WTC11 (cell line): ENCODE data around the gene KLRK1.

Source experiments
- ATF1 ChIP-seq: sonication (generic); formaldehyde crosslinking; IDR thresholded peaks from 2 replicates; pipeline ENCODE4 v1.8.1; 2023; ENCODE audit warnings: mild to moderate bottlenecking, moderate library complexity, missing genetic modification reagents
- ATF2 ChIP-seq: sonication (generic); formaldehyde crosslinking; IDR thresholded peaks from 2 replicates; pipeline ENCODE4 v1.8.1; 2022; ENCODE audit warnings: low read depth, missing genetic modification reagents, borderline replicate concordance
- CTCF ChIP-seq: fragments of 200-600 bp; IDR thresholded peaks from 2 replicates; pipeline ENCODE4 v1.8.0; 2022; ENCODE audit warnings: antibody characterized with exemption
- FOXJ3 ChIP-seq: sonication (generic); formaldehyde crosslinking; IDR thresholded peaks from 2 replicates; pipeline ENCODE4 v1.9.0; 2021; ENCODE audit warnings: missing genetic modification reagents, mild to moderate bottlenecking, borderline replicate concordance
- JUN ChIP-seq: sonication (generic); formaldehyde crosslinking; IDR thresholded peaks from 2 replicates; pipeline ENCODE4 v1.8.0; 2023; ENCODE audit warnings: mild to moderate bottlenecking, missing genetic modification reagents
- MAX ChIP-seq: sonication (generic); formaldehyde crosslinking; IDR thresholded peaks from 2 replicates; pipeline ENCODE4 v1.8.0; 2022; ENCODE audit warnings: mild to moderate bottlenecking, missing genetic modification reagents
- NR2C2 ChIP-seq: sonication (generic); formaldehyde crosslinking; IDR thresholded peaks from 2 replicates; pipeline ENCODE4 v1.8.0; 2022; ENCODE audit warnings: mild to moderate bottlenecking, missing genetic modification reagents
- ZBTB43 ChIP-seq: sonication (generic); formaldehyde crosslinking; IDR thresholded peaks from 2 replicates; pipeline ENCODE4 v1.8.1; 2023; ENCODE audit warnings: mild to moderate bottlenecking, missing genetic modification reagents
- ZNF416 ChIP-seq: fragments of 250-450 bp; sonication (Bioruptor Pico); IDR thresholded peaks from 2 replicates; pipeline ENCODE4 v1.9.0; 2021; ENCODE audit warnings: mild to moderate bottlenecking, inconsistent platforms

GRCh38 chr12:10354071-10354470 lies 35.8 kb downstream of the KLRK1 start:
- no peak for TF ChIP-seq ATF1 (CRISPR knock-in tag)
- TF ChIP-seq CTCF = no peak
- no peak for TF ChIP-seq ZBTB43 (CRISPR knock-in tag)
- TF ChIP-seq ZNF416 (CRISPR knock-in tag) = no peak
- no peak for TF ChIP-seq FOXJ3 (CRISPR knock-in tag)
- no peak for TF ChIP-seq MAX (CRISPR knock-in tag)
- TF ChIP-seq NR2C2 (CRISPR knock-in tag) = no peak
- no peak for TF ChIP-seq ATF2 (CRISPR knock-in tag)
- TF ChIP-seq JUN (CRISPR knock-in tag) = no peak
